T-helper 1 cell treated with Interleukin-12 subunit alpha and Interleukin-12 subunit beta and Interleukin-4 antibody, amounts not matched to agents 30 μg/mL and 1 μg/mL, for 36 hours (primary cell): ENCODE measurements around the gene TENT5A.

Experiments used
- H3K27ac Mint-ChIP-seq: one replicate; pipeline ENCODE4 v1.8.0; 2021; ENCODE audit warnings: mild to moderate bottlenecking, mixed read lengths
- H3K27me3 Mint-ChIP-seq: one replicate; pipeline ENCODE4 v1.8.0; 2021; ENCODE audit warnings: low read depth, mixed read lengths
- H3K36me3 Mint-ChIP-seq: one replicate; pipeline ENCODE4 v1.8.0; 2021; ENCODE audit warnings: low read depth, mixed read lengths
- H3K4me1 Mint-ChIP-seq: one replicate; pipeline ENCODE4 v1.8.0; 2021; ENCODE audit warnings: low read depth, mixed read lengths
- H3K4me3 Mint-ChIP-seq: one replicate; pipeline ENCODE4 v1.8.0; 2021; ENCODE audit warnings: mild to moderate bottlenecking, moderate library complexity, mixed read lengths
- H3K9me3 Mint-ChIP-seq: one replicate; pipeline ENCODE4 v1.8.0; 2021; ENCODE audit warnings: mixed read lengths

Gene TENT5A

GRCh38 chr6:81727876-81728517 is 24.5 kb downstream of the TENT5A start:
- no peak overlapping the region for H3K27ac Mint-ChIP-seq
- no peaks in the 10 kb centered on the region for H3K27me3 Mint-ChIP-seq
- H3K9me3 Mint-ChIP-seq: no peaks in the 10 kb centered on the region
- no peaks in the 10 kb centered on the region for H3K36me3 Mint-ChIP-seq
- H3K4me1 Mint-ChIP-seq: peaks cover 6% of the 10 kb centered on the region
- peak overlapping the region; percentile 1 for H3K4me3 Mint-ChIP-seq

DNA sequence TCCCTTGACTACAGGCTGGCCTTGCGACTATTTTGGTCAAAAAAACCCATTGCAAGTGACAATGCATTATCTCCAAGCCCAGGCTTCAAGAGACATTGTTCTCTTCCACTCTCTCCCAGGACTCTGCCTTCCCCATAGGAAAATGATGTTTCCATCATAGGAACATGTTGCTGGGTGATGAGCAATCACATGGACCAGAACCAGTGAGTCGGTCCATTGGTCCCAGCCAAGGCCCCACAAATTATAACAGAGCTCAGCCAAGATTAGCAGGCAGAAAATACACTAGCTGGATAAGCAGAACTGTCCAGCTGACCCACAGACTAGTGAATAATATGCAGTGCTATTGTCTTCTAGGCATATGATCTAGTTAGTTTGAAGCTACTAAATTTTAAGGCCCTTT is 27.4 kb downstream of the TENT5A start:
- Mint-ChIP-seq H3K36me3 (no peaks in the 10 kb centered on the region), H3K4me1 (peaks cover 6% of the 10 kb centered on the region), H3K27me3 (no peaks in the 10 kb centered on the region), H3K27ac (no peak overlapping the region), H3K4me3 (no peak overlapping the region), H3K9me3 (no peaks in the 10 kb centered on the region)

DNA sequence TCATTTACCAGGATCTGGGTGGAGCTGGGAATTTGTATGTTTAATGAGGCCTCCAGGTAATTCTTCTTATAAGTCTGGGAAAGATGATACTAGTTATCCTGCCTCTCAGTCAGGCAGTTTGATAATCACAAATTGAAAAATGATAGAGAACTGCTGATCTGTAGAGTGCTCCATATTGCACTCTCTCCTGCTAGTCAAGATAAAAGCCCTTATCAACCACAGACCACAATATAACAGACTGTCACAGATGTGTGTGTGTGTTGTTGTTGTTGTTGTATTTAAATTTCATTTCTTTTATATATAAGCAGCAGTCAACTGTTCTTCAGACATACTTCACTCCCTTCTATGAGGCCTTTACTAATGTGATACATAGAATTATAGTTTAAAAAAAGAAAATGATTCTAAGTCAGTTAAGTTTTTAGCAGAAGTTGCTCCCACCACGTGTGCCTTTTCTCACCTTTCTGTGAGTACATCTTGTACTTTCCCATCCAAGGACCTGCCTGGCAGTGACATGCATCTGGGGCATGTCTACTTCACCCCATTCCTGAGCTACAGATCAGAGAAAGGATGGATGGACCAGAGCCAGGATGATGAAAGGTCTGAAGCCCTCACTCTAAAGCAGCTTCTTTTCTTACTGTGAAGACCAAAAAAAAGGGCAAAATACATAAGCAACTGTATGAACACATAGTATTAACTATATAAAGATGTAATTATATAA is 29.8 kb downstream of the TENT5A start:
- Mint-ChIP-seq H3K27me3 (no peaks in the 10 kb centered on the region), H3K27ac (no peak overlapping the region), H3K4me1 (peaks cover 1% of the 10 kb centered on the region), H3K36me3 (no peaks in the 10 kb centered on the region), H3K9me3 (no peaks in the 10 kb centered on the region), H3K4me3 (no peak overlapping the region)

GRCh38 chr6:81720427-81720826 is 32.1 kb downstream of the TENT5A start:
- Mint-ChIP-seq H3K9me3 (no peaks in the 10 kb centered on the region), H3K4me1 (no peaks in the 10 kb centered on the region)

DNA sequence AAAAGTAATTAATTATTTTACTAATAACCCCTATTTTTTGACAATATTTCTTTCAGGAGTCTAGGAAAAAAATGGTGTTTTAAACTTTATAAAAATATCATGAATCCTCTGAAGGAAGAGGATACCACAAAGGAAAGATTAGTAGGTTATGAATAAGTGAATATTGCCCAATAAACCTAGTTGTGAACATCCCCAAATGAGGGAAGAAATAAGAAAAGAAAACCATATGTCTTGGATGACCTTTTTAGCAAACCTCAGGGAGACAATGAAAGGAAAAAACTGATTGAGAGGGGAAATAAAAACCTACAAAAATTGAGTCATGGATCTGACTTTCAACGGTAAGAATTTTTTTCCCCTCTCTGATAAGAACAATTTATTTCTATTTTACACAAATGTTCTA is 34.4 kb downstream of the TENT5A start:
- no peak overlapping the region for H3K4me3 Mint-ChIP-seq
- H3K27ac Mint-ChIP-seq: no peak overlapping the region
- H3K9me3 Mint-ChIP-seq: no peaks in the 10 kb centered on the region
- no peaks in the 10 kb centered on the region for H3K4me1 Mint-ChIP-seq
- no peaks in the 10 kb centered on the region for H3K27me3 Mint-ChIP-seq
- no peaks in the 10 kb centered on the region for H3K36me3 Mint-ChIP-seq

More at GRCh38 chr6:81720427-81720826, 32.1 kb downstream of the TENT5A start:
- Mint-ChIP-seq H3K27ac (no peak overlapping the region), H3K27me3 (no peaks in the 10 kb centered on the region), H3K36me3 (no peaks in the 10 kb centered on the region), H3K4me3 (no peak overlapping the region)

GRCh38 chr6:81714684-81715083 is 37.8 kb downstream of the TENT5A start:
- H3K27me3 Mint-ChIP-seq: no peaks in the 10 kb centered on the region
- no peaks in the 10 kb centered on the region for H3K4me1 Mint-ChIP-seq
- H3K9me3 Mint-ChIP-seq: no peaks in the 10 kb centered on the region
- H3K36me3 Mint-ChIP-seq: no peaks in the 10 kb centered on the region
- H3K4me3 Mint-ChIP-seq: no peak overlapping the region
- H3K27ac Mint-ChIP-seq: no peak overlapping the region

DNA sequence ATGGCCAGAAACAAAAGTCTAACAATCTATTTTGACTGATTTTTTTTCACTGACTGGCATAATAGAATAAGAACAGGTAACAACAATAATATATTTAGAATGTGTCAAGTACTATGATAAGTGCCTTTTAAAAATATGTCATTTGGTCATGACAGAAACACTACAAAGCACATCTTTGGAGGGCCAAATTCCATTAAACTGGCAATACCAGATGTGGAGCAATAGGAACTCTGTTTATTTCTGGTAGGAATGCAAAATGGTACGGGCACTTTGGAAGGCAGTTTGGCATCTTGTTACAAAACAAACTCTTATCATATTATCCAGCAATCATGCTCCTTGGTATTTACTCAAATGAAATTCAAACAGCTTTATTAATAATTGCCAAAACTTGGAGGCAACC is 39.3 kb downstream of the TENT5A start:
- no peaks in the 10 kb centered on the region for H3K9me3 Mint-ChIP-seq

DNA sequence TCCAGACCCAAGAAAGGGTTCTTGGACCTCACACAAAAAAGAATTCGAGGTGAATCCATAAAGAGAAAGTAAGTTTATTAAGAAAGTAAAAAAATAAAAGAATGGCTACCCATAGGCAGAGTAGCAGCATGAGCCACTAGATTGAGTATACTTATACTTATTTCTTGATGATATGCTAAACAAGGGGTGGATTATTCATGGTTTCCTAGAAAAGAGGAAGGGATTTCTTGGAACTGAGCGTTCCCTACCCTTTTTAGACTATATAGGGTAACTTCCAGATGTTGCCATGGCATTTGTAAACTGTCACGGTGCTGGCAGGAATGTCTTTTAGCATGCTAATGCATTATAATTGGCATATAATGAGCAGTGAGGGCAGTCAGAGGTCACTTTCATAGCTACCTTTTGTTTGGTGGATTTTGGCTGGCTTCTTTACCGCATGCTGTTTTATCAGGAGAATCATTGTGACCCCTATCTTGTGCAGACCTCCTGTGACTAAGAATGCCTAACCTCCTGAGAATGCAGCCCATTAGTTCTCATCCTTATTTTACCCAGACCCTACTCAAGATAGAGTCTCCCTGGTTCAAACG is 44.3 kb downstream of the TENT5A start:
- H3K4me3 Mint-ChIP-seq: no peak overlapping the region
- H3K4me1 Mint-ChIP-seq: no peaks in the 10 kb centered on the region
- no peaks in the 10 kb centered on the region for H3K27me3 Mint-ChIP-seq
- H3K36me3 Mint-ChIP-seq: no peaks in the 10 kb centered on the region
- no peaks in the 10 kb centered on the region for H3K9me3 Mint-ChIP-seq
- no peak overlapping the region for H3K27ac Mint-ChIP-seq

More for the DNA sequence above, 39.3 kb downstream of the TENT5A start:
- no peaks in the 10 kb centered on the region for H3K4me1 Mint-ChIP-seq
- H3K4me3 Mint-ChIP-seq: no peak overlapping the region
- H3K27me3 Mint-ChIP-seq: no peaks in the 10 kb centered on the region
- no peaks in the 10 kb centered on the region for H3K36me3 Mint-ChIP-seq
- H3K27ac Mint-ChIP-seq: no peak overlapping the region

DNA sequence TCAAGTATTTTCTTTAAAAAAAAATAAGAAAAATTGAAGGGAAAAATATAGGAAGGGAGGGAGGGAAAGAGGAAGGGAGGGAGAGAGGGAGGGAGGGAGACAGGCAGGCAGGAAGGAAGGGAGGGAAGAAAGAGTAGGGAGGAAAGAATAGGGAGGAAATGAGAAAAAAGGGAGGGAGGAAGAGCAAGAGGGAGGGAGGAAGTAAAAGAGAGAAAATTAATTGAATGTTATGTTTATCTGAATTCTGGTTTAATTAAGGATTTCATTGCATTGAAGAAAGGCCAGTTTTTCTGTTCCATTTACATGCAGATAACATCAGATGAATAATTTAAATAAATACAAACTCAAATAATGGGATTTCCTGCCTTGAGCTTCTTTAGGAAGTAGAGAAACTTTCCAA is 47.8 kb downstream of the TENT5A start:
- Mint-ChIP-seq H3K4me3 (no peak overlapping the region), H3K36me3 (no peaks in the 10 kb centered on the region), H3K27ac (no peak overlapping the region), H3K27me3 (no peaks in the 10 kb centered on the region), H3K9me3 (no peaks in the 10 kb centered on the region), H3K4me1 (no peaks in the 10 kb centered on the region)

GRCh38 chr6:81700414-81700813 is 52.1 kb downstream of the TENT5A start:
- Mint-ChIP-seq H3K9me3 (no peaks in the 10 kb centered on the region), H3K4me1 (no peaks in the 10 kb centered on the region), H3K27ac (no peak overlapping the region), H3K36me3 (no peaks in the 10 kb centered on the region), H3K4me3 (no peak overlapping the region), H3K27me3 (no peaks in the 10 kb centered on the region)

DNA sequence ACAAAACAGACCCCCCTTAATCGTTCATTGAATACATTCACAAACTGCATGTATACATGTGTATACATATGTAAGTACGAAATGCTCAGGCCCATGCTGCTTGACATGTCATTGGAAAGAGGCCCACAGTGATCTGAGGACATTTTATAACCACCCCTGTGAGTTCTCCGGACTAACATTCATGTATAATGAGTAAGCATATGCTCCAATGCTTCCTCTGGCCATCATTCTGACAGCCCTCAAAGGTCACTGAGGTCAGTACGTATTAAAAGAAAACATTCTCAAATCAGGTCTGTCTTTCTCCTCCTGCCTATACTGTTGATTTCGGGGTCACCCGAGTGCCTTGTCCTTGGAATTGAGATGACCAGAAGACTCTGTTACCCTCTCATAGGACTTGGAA is 54.9 kb downstream of the TENT5A start:
- no peak overlapping the region for H3K4me3 Mint-ChIP-seq
- H3K27me3 Mint-ChIP-seq: no peaks in the 10 kb centered on the region
- no peaks in the 10 kb centered on the region for H3K9me3 Mint-ChIP-seq
- H3K27ac Mint-ChIP-seq: no peak overlapping the region
- H3K36me3 Mint-ChIP-seq: no peaks in the 10 kb centered on the region
- H3K4me1 Mint-ChIP-seq: no peaks in the 10 kb centered on the region

GRCh38 chr6:81696524-81696923 is 56.0 kb downstream of the TENT5A start:
- Mint-ChIP-seq H3K27ac (no peak overlapping the region), H3K4me3 (no peak overlapping the region), H3K27me3 (no peaks in the 10 kb centered on the region), H3K36me3 (no peaks in the 10 kb centered on the region), H3K4me1 (no peaks in the 10 kb centered on the region), H3K9me3 (no peaks in the 10 kb centered on the region)
